ENCODE measurements around the gene EPB41L4A.
A peak's percentile ranks its signal among the peaks of the same experiment; 100 is the strongest.

EPB41L4A gene

GRCh38 chr5:112196584-112196983 is 222.5 kb downstream of the EPB41L4A start:
- DNase-seq = no peak

- no peak for DNase-seq
Measured at GRCh38 chr5:112195924-112196323, 223.2 kb downstream of the EPB41L4A start.

- DNase-seq = no peak
Measured at GRCh38 chr5:112192866-112193265, 226.2 kb downstream of the EPB41L4A start.

GRCh38 chr5:112192072-112192471 is 227.0 kb downstream of the EPB41L4A start:
- DNase-seq = no peak

- DNase-seq = no peak
Measured at GRCh38 chr5:112189391-112189790, 229.7 kb downstream of the EPB41L4A start.

GRCh38 chr5:112186401-112186990 is 232.6 kb downstream of the EPB41L4A start:
- DNase-seq = no peak

GRCh38 chr5:112183874-112184273 is 235.2 kb downstream of the EPB41L4A start:
- no peak for DNase-seq

- no peak for DNase-seq
Measured at GRCh38 chr5:112183103-112183711, 235.9 kb downstream of the EPB41L4A start.

GRCh38 chr5:112179290-112179689 is 239.8 kb downstream of the EPB41L4A start:
- no peak for DNase-seq

- peak; percentile 26 to 33 for DNase-seq
Measured at GRCh38 chr5:112174959-112175594, 244.0 kb downstream of the EPB41L4A start.

GRCh38 chr5:112165897-112166737 is 253.0 kb downstream of the EPB41L4A start:
- DNase-seq = no peak

- no peak for DNase-seq
Measured at GRCh38 chr5:112165399-112165798, 253.7 kb downstream of the EPB41L4A start.

GRCh38 chr5:112163435-112163834 is 255.6 kb downstream of the EPB41L4A start:
- no peak for DNase-seq

- no peak for DNase-seq
Measured at GRCh38 chr5:112161392-112161748, 257.7 kb downstream of the EPB41L4A start.

GRCh38 chr5:112160652-112161391 is 258.3 kb downstream of the EPB41L4A start:
- DNase-seq = peak; percentile 90 to 92

- no peak for DNase-seq
Measured at GRCh38 chr5:112159435-112159834, 259.6 kb downstream of the EPB41L4A start.

- no peak for DNase-seq
Measured at GRCh38 chr5:112156211-112156610, 262.9 kb downstream of the EPB41L4A start.

- no peak for DNase-seq
Measured at GRCh38 chr5:112154940-112155686, 264.0 kb downstream of the EPB41L4A start.

- DNase-seq = no peak
Measured at GRCh38 chr5:112149727-112150126, 269.4 kb downstream of the EPB41L4A start.

GRCh38 chr5:112146323-112147226 is 272.5 kb downstream of the EPB41L4A start:
- DNase-seq = peak; percentile 43 to 63

- no peak for DNase-seq
Measured at GRCh38 chr5:112143690-112144089, 275.4 kb downstream of the EPB41L4A start.

All from activated CD4-positive, alpha-beta T cell treated with anti-CD3 and anti-CD28 coated beads for 4 hours (primary cell).